ENCODE measurements around the gene STK26.
"Not testable (repeated sequence)": the region's sequence is repeated elsewhere in the genome, so short reads cannot be mapped to it uniquely, and the experiment has no call there.

The STK26 gene

GRCh38 chrX:132094164-132094563 is 71.1 kb downstream of the STK26 start:
- no peak for DNase-seq (ENCODE audit: low read depth)

GRCh38 chrX:132098704-132099103 is 75.6 kb downstream of the STK26 start:
- DNase-seq (ENCODE audit: low read depth), result not testable (repeated sequence)

- no peak for DNase-seq (ENCODE audit: low read depth)
Observed at GRCh38 chrX:132101206-132101605, 78.1 kb downstream of the STK26 start.

DNA sequence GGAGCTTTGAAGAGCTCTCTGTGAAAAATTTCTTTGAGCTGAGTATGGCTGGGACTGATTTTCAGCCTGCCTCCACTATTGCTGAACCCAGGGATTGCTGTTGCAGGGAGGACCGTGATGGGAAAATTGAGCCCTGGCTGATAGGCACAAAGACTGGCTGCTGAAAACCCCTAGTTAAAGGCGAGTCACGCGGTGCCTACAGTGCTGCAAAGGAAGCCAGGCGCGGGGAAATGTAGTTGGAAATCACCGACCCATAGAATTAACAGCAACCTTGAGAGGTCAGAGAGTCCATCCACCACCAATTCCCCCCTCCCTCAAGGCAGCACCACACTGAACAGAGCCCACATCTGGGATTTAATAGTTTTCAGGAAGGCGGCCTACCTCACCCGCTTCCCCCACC is 78.7 kb downstream of the STK26 start:
- no peak for DNase-seq (ENCODE audit: low read depth)

DNA sequence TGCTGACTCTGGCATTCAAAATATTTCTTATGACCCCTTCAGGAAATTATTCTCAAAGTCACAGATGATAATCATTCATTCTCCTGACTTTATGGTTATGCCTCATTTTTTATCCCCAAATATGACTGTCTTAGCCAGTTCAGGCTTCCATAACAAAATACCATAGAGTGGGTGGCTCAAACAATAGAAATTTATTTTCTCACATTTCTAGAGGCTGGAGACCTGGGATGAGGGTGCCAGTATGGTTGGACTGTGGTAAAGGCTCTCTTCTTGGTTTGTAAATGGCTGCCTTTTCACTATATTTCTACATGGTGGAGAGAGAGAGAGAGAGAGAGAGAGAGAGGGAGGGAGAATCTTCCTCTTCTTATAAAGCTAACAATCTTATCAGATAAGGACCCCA is 84.2 kb downstream of the STK26 start:
- DNase-seq (ENCODE audit: low read depth), result no peak

- no peak for DNase-seq (ENCODE audit: low read depth)
Observed at GRCh38 chrX:132114607-132115006, 91.5 kb downstream of the STK26 start.

- no peak for DNase-seq (ENCODE audit: low read depth)
Observed at GRCh38 chrX:132115792-132116191, 92.7 kb downstream of the STK26 start.

GRCh38 chrX:132118358-132118757 is 95.3 kb downstream of the STK26 start:
- DNase-seq (ENCODE audit: low read depth), result no peak

DNA sequence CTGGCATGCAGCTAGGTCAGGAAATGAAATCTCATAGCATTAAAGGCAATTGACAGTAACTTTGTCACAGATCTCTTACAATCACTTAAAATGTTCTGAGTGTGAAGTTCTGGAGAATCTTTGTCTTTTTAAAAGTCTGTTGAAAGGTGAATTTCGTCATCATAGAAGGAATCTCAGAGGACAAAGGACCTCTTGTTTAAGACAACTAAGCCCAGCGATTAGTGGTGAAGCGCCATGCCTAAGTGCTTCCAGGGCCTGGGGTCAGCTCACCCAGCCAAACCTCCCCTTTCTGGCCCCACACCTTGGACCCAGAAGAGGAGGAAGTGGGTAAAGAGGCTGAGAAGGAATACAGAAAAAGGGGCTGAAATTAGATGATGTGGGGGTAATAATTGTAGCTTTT is 96.2 kb downstream of the STK26 start:
- DNase-seq (ENCODE audit: low read depth), result no peak

DNA sequence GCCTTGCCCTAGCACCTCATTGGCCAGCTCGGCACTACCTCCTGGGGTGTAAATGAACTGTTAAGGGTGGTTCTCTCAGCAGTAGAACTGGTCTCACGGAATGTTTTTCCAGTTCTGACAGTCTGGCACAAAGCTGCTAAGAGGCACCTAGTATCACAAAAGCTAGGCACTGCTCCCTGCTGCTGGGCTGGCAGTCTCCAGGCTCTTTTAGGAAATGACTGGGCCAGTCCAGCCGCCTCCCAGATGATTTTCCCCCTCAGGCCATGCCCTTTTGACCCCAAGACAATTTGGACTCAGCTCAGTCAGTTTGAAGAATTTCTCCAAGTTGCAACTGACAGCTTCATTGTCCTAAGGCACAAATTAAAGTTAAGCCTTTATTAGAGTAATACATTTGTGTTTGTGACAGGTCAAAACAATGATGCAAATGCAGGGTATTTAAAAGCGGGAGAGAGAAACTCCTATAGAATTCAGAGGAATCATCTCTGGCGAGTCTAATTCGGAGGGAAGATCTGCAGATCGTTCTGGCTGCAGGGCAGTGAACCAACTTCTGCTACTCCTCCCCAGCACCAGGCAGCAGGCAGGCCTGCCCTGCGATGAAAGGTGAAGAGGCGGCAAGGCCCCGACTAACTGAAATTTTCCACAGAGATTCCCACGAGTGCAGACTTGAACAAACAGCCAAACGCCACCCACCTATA is 96.9 kb downstream of the STK26 start:
- no peak for DNase-seq (ENCODE audit: low read depth)

- DNase-seq (ENCODE audit: low read depth), result no peak
Observed at GRCh38 chrX:132120913-132121312, 97.8 kb downstream of the STK26 start.

Measured in stimulated activated CD4-positive, alpha-beta T cell treated with anti-CD3 and anti-CD28 coated beads, Interleukin-2, amount 100 ng/mL, for 4 hours (primary cell).